Activated CD4-positive, alpha-beta T cell treated with anti-CD3 and anti-CD28 coated beads, Interleukin-2, amount 50 U/mL, for 24 hours (primary cell): Measurements from ENCODE around the gene USP31.

ENCODE experiments used
- DNase-seq, 2 donors: peaks; one replicate each; pipeline ENCODE4 v3.0.0-alpha.2; 2020; ENCODE audit warnings: low read depth in 1 of 2, low spot score in 1 of 2

The USP31 gene

DNA sequence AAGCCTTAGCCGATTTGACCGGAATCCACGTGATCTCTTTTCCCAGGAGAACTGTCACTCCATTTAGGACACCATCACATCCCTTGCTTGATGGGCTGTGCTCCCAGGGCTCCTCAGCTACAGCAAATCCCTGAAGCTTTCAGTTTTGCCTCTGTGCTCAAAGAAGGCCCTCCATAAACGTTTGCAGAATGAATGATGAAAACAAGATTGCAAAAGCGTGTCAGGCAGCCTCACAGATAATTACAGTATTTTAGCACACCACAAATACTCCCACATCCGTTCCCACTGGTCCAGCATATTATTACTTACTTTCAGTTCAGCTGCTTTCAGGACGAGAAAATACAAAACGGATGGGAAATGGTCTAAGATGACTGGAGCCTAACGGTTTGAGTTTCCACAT lies 84.6 kb downstream of the USP31 start:
- no peak for DNase-seq

DNA sequence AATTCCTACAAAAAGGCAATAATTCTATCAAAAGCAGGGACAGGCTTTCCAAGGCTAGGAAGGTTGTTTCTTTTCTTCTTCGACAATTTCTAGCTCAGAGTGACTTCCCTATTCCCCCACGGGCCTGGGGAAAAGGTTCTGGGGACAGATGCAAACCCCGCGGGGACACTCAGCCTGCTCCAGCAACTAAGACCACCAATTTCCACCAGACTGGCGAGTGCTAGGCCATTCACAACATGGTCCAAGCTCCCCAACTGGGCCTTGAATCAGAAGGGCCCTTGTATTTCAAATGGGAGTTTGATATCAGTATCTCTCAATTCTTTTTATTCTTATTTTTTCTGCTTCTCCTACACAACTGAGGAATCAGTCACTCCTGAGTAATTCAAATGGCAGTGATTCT lies 86.7 kb downstream of the USP31 start:
- no peak for DNase-seq

GRCh38 chr16:23061669-23062068 lies 87.6 kb downstream of the USP31 start:
- no peak for DNase-seq

GRCh38 chr16:23060458-23061320 lies 88.6 kb downstream of the USP31 start:
- peak; percentile 11 to 40 for DNase-seq

- DNase-seq = no peak
These were observed 89.8 kb downstream of the USP31 start for GRCh38 chr16:23059433-23059832.

- no peak for DNase-seq
These were observed 90.7 kb downstream of the USP31 start for GRCh38 chr16:23058576-23058975.

DNA sequence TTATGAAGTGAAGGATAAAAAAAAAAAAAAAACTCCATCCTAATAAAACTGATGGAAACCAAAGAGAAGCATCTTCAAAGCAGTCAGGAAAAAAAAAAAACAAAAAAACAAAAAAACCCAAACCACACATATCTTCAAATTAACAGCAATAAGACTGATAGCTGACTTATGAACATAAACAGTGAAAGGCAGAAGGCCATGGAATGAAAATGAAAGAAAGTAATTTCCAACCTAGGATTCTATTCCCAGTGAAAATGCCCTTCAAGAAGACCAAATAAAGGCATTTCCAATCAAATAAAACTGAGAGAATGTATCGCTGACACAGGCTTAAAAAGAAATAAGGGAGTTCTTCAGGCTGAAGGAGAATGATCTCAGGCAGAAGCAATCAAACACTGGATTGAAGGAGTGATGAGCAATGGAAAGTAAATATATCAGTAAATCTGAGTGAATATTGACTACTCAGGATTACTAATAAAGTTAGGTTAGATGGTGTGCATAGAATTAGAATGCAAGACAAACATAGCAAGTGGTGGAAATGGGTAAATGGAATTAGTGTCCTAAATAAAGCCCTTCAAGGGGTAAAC lies 92.1 kb downstream of the USP31 start:
- DNase-seq = no peak

GRCh38 chr16:23055481-23055880 lies 93.8 kb downstream of the USP31 start:
- no peak for DNase-seq

- DNase-seq = no peak
These were observed 96.2 kb downstream of the USP31 start for GRCh38 chr16:23052908-23053580.

DNA sequence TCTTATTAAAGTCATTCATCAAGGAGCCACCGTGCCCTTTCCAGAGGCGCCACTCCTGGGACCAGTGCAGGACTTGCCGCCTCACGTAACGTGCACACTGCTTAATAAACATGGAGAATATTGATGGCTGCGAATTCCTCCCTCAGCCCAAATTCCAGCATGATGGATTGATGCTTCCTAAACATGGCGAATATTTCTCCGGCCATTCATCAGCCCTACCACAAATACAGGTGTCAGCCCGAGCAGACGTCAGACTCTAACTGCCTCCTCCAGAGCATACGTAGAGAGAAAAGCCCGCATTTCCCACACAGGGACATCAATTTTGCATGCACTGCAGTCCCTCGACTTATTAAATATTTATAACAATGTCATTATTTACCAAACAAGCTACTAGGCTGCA lies 97.0 kb downstream of the USP31 start:
- DNase-seq = no peak

- no peak for DNase-seq
These were observed 97.7 kb downstream of the USP31 start for GRCh38 chr16:23051587-23051986.

- DNase-seq = no peak
These were observed 101.1 kb downstream of the USP31 start for GRCh38 chr16:23048164-23048563.

DNA sequence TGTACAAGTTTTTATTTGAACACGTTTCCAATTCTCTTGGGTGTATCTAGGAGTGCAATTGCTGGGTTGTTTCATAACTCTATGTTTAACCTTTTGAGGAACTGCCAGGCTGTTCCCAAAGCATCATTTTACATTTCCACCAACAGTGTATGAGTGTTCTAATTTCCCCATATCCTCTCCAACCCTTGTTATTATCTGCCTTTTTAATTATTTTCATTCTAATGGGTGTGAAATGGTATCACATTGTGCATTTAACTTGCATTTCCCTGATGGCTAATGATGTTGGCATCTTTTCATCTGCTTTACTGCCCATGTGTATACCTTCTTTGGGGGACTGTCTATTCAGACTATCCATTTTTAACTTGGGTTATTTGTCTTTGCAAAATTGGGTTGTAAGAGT lies 104.2 kb downstream of the USP31 start:
- no peak for DNase-seq

GRCh38 chr16:23040246-23040645 lies 109.0 kb downstream of the USP31 start:
- DNase-seq = no peak

- no peak for DNase-seq
These were observed 110.1 kb downstream of the USP31 start for GRCh38 chr16:23039118-23039517.

DNA sequence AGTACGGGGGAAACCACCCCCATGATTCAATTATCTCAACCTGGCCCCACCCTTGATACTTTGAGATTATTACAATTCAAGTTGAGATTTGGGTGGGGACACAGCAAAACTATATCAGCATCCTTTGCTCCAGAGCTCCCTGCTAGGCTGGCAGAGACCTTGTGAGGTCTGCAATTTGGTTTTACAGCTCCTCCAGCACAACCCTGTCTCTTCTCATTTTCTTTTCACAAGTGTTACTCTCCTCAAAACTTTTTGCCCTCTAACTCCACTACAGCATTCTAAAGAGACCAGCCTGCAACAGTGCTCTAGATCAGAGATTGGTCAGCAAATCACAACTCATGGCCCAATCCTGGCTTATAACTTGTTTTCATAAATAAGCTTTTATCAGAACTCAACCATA lies 114.0 kb downstream of the USP31 start:
- DNase-seq = no peak

DNA sequence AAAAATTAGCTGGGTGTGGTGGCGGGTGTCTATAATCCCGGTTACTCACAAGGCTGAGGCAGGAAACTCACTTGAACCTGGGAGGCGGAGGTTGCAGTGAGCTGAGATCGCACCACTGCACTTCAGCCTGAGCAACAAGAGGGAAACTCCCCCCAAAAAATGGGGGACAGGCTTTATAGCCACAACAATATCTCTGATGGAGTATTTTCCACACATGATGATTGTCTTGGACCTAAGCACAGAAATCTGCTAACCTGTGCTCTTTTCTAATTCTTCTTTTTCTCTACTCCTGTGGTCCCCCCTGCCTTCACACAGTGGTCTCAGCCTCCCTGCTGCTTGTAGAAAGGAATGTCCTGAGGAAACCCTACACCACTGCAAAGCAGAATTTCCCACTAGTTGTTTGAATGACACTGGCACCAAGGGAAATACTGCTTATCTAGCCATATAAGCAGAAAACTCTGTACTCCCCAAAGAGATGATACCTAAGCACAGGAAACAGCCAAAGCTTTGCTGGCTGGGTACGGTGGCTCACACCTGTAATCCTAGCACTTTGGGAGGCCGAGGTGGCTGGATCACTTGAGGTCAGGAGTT lies 117.6 kb downstream of the USP31 start:
- no peak for DNase-seq

DNA sequence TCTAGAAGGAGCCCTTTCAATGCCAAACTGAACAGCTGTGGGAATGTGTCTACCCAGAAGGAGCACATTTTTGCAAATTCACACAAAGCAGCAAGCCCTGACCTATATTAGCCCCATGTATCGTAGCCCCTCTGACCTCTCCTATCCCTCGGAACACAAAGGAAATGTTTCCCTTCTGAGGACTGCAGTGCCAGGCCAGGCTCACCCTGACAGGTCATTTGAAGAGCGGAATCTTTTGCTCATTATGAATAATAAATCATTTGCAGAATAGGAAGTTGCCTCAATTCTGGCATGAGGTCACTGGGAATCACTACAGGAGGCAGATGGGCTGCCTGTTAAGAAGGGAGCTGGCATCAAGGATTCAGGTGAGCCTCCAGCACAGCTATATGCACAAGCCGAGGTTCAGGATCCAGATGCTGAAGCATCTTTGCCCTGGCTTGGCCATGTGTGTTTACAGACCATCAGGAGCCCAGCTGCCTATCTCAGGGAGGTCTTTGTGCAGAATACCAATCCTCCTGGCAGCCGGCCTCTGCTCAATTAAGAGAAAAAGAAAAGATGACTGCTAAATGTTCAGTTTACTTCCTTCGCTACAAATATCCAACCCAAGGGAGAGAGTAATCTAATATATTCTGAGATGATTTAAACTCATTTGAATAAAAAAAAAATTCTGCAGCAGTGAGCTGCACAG lies 119.4 kb downstream of the USP31 start:
- no peak for DNase-seq

- no peak for DNase-seq
These were observed 121.9 kb downstream of the USP31 start for GRCh38 chr16:23027386-23027785.

- DNase-seq = no peak
These were observed 122.4 kb downstream of the USP31 start for GRCh38 chr16:23026784-23027362.
